ENCODE measurements around the gene MAPK12. TPM values are rescaled to one million over a fixed set of nuclear protein-coding genes. Genes with fewer than 3 reads are reported as not detected.

The MAPK12 gene
- 6.7 and 13.2 TPM in 2 replicates for total RNA-seq (2014; rRNA removed; shearing (Covaris generic))

GRCh38 chr22:50261615-50262459 lies at the start of gene MAPK12:
TSS of gene MAPK12 (minus strand) at chr22:50261683. CDS start at chr22:50261509, 174 bp downstream.
- no peak for DNase-seq (ENCODE audit: low read depth)

GRCh38 chr22:50310949-50311444 lies 49.5 kb upstream of the MAPK12 start:
- no peak for DNase-seq (ENCODE audit: low read depth)

- no peak for DNase-seq (ENCODE audit: low read depth)
Observed at GRCh38 chr22:50310031-50310722, 48.7 kb upstream of the MAPK12 start.

- no peak for DNase-seq (ENCODE audit: low read depth)
Observed at GRCh38 chr22:50309601-50309991, 48.1 kb upstream of the MAPK12 start.

- DNase-seq (ENCODE audit: low read depth) = peak; percentile 41
Observed at GRCh38 chr22:50308986-50309600, 47.6 kb upstream of the MAPK12 start.

- peak; percentile 79 for DNase-seq (ENCODE audit: low read depth)
Observed at GRCh38 chr22:50308597-50308935, 47.1 kb upstream of the MAPK12 start.

- DNase-seq (ENCODE audit: low read depth) = no peak
Observed at GRCh38 chr22:50307890-50308596, 46.6 kb upstream of the MAPK12 start.

- peak; percentile 77 for DNase-seq (ENCODE audit: low read depth)
Observed at GRCh38 chr22:50306753-50307749, 45.6 kb upstream of the MAPK12 start, which contains the start of gene PLXNB2. TSS of gene PLXNB2 (minus strand) at chr22:50307646. CDS start at chr22:50290584, 17,062 bp downstream.

GRCh38 chr22:50305923-50306566 lies 44.6 kb upstream of the MAPK12 start:
- DNase-seq (ENCODE audit: low read depth) = peak; percentile 92

GRCh38 chr22:50305393-50305922 lies 44.0 kb upstream of the MAPK12 start:
- DNase-seq (ENCODE audit: low read depth) = no peak

GRCh38 chr22:50304528-50305392 lies 43.3 kb upstream of the MAPK12 start:
- no peak for DNase-seq (ENCODE audit: low read depth)

- DNase-seq (ENCODE audit: low read depth) = no peak
Observed at GRCh38 chr22:50303848-50304527, 42.5 kb upstream of the MAPK12 start.

GRCh38 chr22:50303515-50303847 lies 42.0 kb upstream of the MAPK12 start:
- DNase-seq (ENCODE audit: low read depth) = no peak

GRCh38 chr22:50302564-50302963 lies 41.1 kb upstream of the MAPK12 start:
- DNase-seq (ENCODE audit: low read depth) = no peak

GRCh38 chr22:50302041-50302541 lies 40.6 kb upstream of the MAPK12 start:
- DNase-seq (ENCODE audit: low read depth) = no peak

GRCh38 chr22:50301581-50301991 lies 40.1 kb upstream of the MAPK12 start:
- DNase-seq (ENCODE audit: low read depth) = no peak

GRCh38 chr22:50300620-50301257 lies 39.3 kb upstream of the MAPK12 start:
- no peak for DNase-seq (ENCODE audit: low read depth)
